Measurements from ENCODE around the gene ATXN7L1.
"Not testable (repeated sequence)": the region's sequence is repeated elsewhere in the genome, so short reads cannot be mapped to it uniquely, and the experiment has no call there.

The ATXN7L1 gene

GRCh38 chr7:105790452-105790851 lies 85.9 kb downstream of the ATXN7L1 start:
- H3K27ac Mint-ChIP-seq, H3K4me3 Mint-ChIP-seq, H3K4me1 Mint-ChIP-seq, DNase-seq, H3K9me3 Mint-ChIP-seq, H3K27me3 Mint-ChIP-seq, CTCF ChIA-PET, H3K36me3 Mint-ChIP-seq: not testable (repeated sequence)

- no peak for DNase-seq
- no peaks in the 10 kb centered on the region for H3K4me1 Mint-ChIP-seq
- no peak overlapping the region for H3K27ac Mint-ChIP-seq
- no peaks in the 10 kb centered on the region for H3K9me3 Mint-ChIP-seq
- H3K36me3 Mint-ChIP-seq, result no peaks in the 10 kb centered on the region
- H3K4me3 Mint-ChIP-seq, result no peak overlapping the region
- CTCF ChIA-PET, result no interaction called here
- H3K27me3 Mint-ChIP-seq, result peaks cover 4% of the 10 kb centered on the region
Measured at GRCh38 chr7:105788816-105789349, 87.5 kb downstream of the ATXN7L1 start.

- no peaks in the 10 kb centered on the region for H3K36me3 Mint-ChIP-seq
- DNase-seq, result no peak
- H3K27ac Mint-ChIP-seq, result no peak overlapping the region
- H3K9me3 Mint-ChIP-seq, result no peaks in the 10 kb centered on the region
- no peak overlapping the region for H3K4me3 Mint-ChIP-seq
- CTCF ChIA-PET, result no interaction called here
- no peaks in the 10 kb centered on the region for H3K4me1 Mint-ChIP-seq
- peaks cover 4% of the 10 kb centered on the region for H3K27me3 Mint-ChIP-seq
Measured at GRCh38 chr7:105788356-105788755, 88.0 kb downstream of the ATXN7L1 start.

GRCh38 chr7:105787793-105788192 lies 88.6 kb downstream of the ATXN7L1 start:
- H3K27me3 Mint-ChIP-seq, result peaks cover 4% of the 10 kb centered on the region
- CTCF ChIA-PET, result interaction anchor here (0.6 kb wide), 1 partner anchor 470 kb away, joined by 3 read pairs; no protein-coding TSS in a partner anchor
- H3K4me3 Mint-ChIP-seq, result no peak overlapping the region
- H3K27ac Mint-ChIP-seq, result no peak overlapping the region
- peaks cover 3% of the 10 kb centered on the region for H3K4me1 Mint-ChIP-seq
- H3K9me3 Mint-ChIP-seq, result no peaks in the 10 kb centered on the region
- no peak for DNase-seq
- no peaks in the 10 kb centered on the region for H3K36me3 Mint-ChIP-seq

GRCh38 chr7:105786520-105787470 lies 89.6 kb downstream of the ATXN7L1 start:
- H3K9me3 Mint-ChIP-seq, result no peaks in the 10 kb centered on the region
- peaks cover 8% of the 10 kb centered on the region for H3K27me3 Mint-ChIP-seq
- no peak for DNase-seq
- no peak overlapping the region for H3K4me3 Mint-ChIP-seq
- H3K4me1 Mint-ChIP-seq, result peaks cover 9% of the 10 kb centered on the region
- CTCF ChIA-PET, result interaction anchor here (1.2 to 1.6 kb wide), 2 partner anchors 22 to 26 kb away, joined by 3 to 5 read pairs; no protein-coding TSS in a partner anchor
- no peaks in the 10 kb centered on the region for H3K36me3 Mint-ChIP-seq
- no peak overlapping the region for H3K27ac Mint-ChIP-seq

GRCh38 chr7:105782391-105783042 lies 93.9 kb downstream of the ATXN7L1 start:
- DNase-seq, result peak; percentile 40

GRCh38 chr7:105779856-105780780 lies 96.3 kb downstream of the ATXN7L1 start:
- H3K4me1 Mint-ChIP-seq, result peaks cover 9% of the 10 kb centered on the region
- no peak overlapping the region for H3K27ac Mint-ChIP-seq
- H3K4me3 Mint-ChIP-seq, result no peak overlapping the region
- no peak for DNase-seq
- no peaks in the 10 kb centered on the region for H3K9me3 Mint-ChIP-seq
- H3K27me3 Mint-ChIP-seq, result peaks cover 8% of the 10 kb centered on the region
- no peaks in the 10 kb centered on the region for H3K36me3 Mint-ChIP-seq
- CTCF ChIA-PET, result no interaction called here

More at GRCh38 chr7:105782391-105783042, 93.9 kb downstream of the ATXN7L1 start:
- H3K4me1 Mint-ChIP-seq, result peaks cover 9% of the 10 kb centered on the region
- H3K9me3 Mint-ChIP-seq, result no peaks in the 10 kb centered on the region
- H3K4me3 Mint-ChIP-seq, result no peak overlapping the region
- H3K27me3 Mint-ChIP-seq, result peaks cover 8% of the 10 kb centered on the region
- H3K36me3 Mint-ChIP-seq, result no peaks in the 10 kb centered on the region
- no peak overlapping the region for H3K27ac Mint-ChIP-seq
- CTCF ChIA-PET, result interaction anchor here (0.6 to 1.2 kb wide), 2 partner anchors 22 to 583 kb away, joined by 3 read pairs; no protein-coding TSS in a partner anchor

- Mint-ChIP-seq H3K4me3 (no peak overlapping the region), H3K4me1 (peaks cover 9% of the 10 kb centered on the region), H3K9me3 (no peaks in the 10 kb centered on the region), H3K27me3 (peaks cover 8% of the 10 kb centered on the region), H3K36me3 (no peaks in the 10 kb centered on the region), H3K27ac (no peak overlapping the region)
- CTCF ChIA-PET, result interaction anchor here (0.5 kb wide), 1 partner anchor 121 kb away, joined by 4 read pairs; no protein-coding TSS in a partner anchor
- no peak for DNase-seq
Measured at GRCh38 chr7:105778956-105779355, 97.4 kb downstream of the ATXN7L1 start.

GRCh38 chr7:105776986-105777910 lies 99.2 kb downstream of the ATXN7L1 start:
- peaks cover 5% of the 10 kb centered on the region for H3K27me3 Mint-ChIP-seq
- H3K4me1 Mint-ChIP-seq, result peaks cover under 1% of the 10 kb centered on the region
- no peaks in the 10 kb centered on the region for H3K9me3 Mint-ChIP-seq
- no peak overlapping the region for H3K4me3 Mint-ChIP-seq
- H3K27ac Mint-ChIP-seq, result no peak overlapping the region
- no peaks in the 10 kb centered on the region for H3K36me3 Mint-ChIP-seq
- DNase-seq, result no peak
- CTCF ChIA-PET, result interaction anchor here (0.7 kb wide), 1 partner anchor 17 kb away, joined by 3 read pairs; no protein-coding TSS in a partner anchor

GRCh38 chr7:105776068-105776790 lies 100.2 kb downstream of the ATXN7L1 start:
- no peaks in the 10 kb centered on the region for H3K36me3 Mint-ChIP-seq
- no peak overlapping the region for H3K27ac Mint-ChIP-seq
- peaks cover 4% of the 10 kb centered on the region for H3K27me3 Mint-ChIP-seq
- no peaks in the 10 kb centered on the region for H3K9me3 Mint-ChIP-seq
- CTCF ChIA-PET, result interaction anchor here (0.7 to 1.4 kb wide), 2 partner anchors 15 to 40 kb away, joined by 3 to 4 read pairs; no protein-coding TSS in a partner anchor
- DNase-seq, result no peak
- no peaks in the 10 kb centered on the region for H3K4me1 Mint-ChIP-seq
- H3K4me3 Mint-ChIP-seq, result no peak overlapping the region

GRCh38 chr7:105775580-105775979 lies 100.8 kb downstream of the ATXN7L1 start:
- Mint-ChIP-seq H3K9me3 (no peaks in the 10 kb centered on the region), H3K36me3 (no peaks in the 10 kb centered on the region)
- CTCF ChIA-PET, result interaction anchor here (0.7 to 1.4 kb wide), 2 partner anchors 15 to 39 kb away, joined by 3 to 4 read pairs; no protein-coding TSS in a partner anchor

GRCh38 chr7:105773030-105773460 lies 103.4 kb downstream of the ATXN7L1 start:
- no peaks in the 10 kb centered on the region for H3K27me3 Mint-ChIP-seq
- no peak overlapping the region for H3K27ac Mint-ChIP-seq
- no peaks in the 10 kb centered on the region for H3K4me1 Mint-ChIP-seq
- no peaks in the 10 kb centered on the region for H3K36me3 Mint-ChIP-seq
- no peak overlapping the region for H3K4me3 Mint-ChIP-seq
- no peak for DNase-seq
- CTCF ChIA-PET, result interaction anchor here (0.8 kb wide), 1 partner anchor 10 kb away, joined by 4 read pairs; no protein-coding TSS in a partner anchor
- no peaks in the 10 kb centered on the region for H3K9me3 Mint-ChIP-seq

More at GRCh38 chr7:105775580-105775979, 100.8 kb downstream of the ATXN7L1 start:
- Mint-ChIP-seq H3K4me3 (no peak overlapping the region), H3K27me3 (peaks cover 4% of the 10 kb centered on the region), H3K4me1 (no peaks in the 10 kb centered on the region), H3K27ac (no peak overlapping the region)
- DNase-seq, result no peak
